Mucosa of stomach (tissue), 1 donor: ENCODE data around the gene CSF2RB.

Source experiments
- H3K27me3 ChIP-seq: one replicate; pipeline ENCODE4 v1.7.0; 2013; ENCODE audit warnings: mild to moderate bottlenecking, low read length; ENCODE audit not compliant: control insufficient read depth, insufficient read depth
- H3K36me3 ChIP-seq: one replicate; pipeline ENCODE4 v1.7.0; 2013; ENCODE audit warnings: low read length; ENCODE audit not compliant: control insufficient read depth, insufficient read depth
- H3K4me1 ChIP-seq: one replicate; pipeline ENCODE4 v1.7.0; 2013; ENCODE audit warnings: mild to moderate bottlenecking, low read length; ENCODE audit not compliant: control insufficient read depth, insufficient read depth
- H3K4me3 ChIP-seq: one replicate; pipeline ENCODE4 v1.7.0; 2013; ENCODE audit warnings: low read length
- H3K9ac ChIP-seq: one replicate; pipeline ENCODE4 v1.7.0; 2013; ENCODE audit warnings: mild to moderate bottlenecking, low read length, moderate library complexity
- H3K9me3 ChIP-seq: one replicate; pipeline ENCODE4 v1.7.0; 2013; ENCODE audit warnings: mild to moderate bottlenecking, low read length, moderate library complexity; ENCODE audit not compliant: control insufficient read depth
- donor health status: Pancreatic carcinoma.

CSF2RB gene

DNA sequence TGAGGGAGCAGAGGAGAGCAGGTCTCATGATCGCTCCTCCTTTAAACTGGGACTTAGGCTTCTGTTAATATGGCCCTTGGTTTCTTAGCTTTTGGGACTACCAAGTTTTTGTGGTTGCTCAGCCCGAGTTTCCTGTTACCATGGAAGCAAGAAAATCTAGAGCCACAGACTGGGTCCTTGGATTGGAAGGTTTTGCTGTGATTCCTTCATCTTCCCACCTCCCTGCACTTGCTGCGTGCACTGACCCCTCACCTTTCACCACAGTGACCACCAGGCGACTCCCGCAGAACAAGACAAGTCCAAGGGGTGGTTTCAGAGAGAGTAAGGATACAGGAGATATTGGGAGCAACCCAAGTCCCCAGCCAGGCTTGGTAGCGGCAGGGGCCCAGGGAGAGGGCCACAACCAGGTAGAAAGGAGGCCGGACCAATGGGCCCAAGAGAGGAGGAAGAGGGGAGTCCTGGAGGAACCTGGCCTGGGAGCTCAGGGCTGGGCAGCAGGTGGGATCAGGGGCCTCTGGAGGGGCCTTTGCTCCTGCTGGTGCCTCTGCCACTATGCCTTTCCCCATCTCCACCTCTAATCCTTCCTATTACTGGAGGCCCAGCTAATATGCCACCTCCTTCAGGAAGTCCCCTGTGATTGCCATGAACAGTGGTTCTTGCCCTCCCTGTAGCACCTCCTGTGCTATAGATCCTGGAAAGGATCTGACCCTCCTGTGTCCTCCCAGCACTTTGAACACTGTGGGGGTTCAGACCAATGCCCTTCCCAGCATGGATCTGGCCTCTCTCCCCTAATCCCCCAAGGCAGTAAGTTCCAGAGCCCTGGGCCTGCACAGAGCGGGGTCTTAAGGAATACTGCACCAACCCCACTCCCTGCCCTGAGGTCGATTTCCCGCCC, 21.2 kb downstream of the CSF2RB start:
- no peaks in the 10 kb centered on the region for H3K36me3 ChIP-seq

DNA sequence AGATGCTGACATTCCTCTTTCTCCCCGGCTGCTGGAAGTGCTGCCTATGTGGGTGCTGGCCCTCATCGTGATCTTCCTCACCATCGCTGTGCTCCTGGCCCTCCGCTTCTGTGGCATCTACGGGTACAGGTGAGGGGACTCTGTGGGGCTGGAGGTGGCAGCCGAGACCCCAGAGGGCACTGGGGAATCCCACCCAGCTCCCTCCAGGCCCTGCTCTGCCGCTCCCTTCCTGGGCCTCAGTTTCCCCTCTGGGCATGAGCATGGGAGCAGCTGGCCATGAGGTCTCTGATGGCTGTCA, 21.8 kb downstream of the CSF2RB start:
- H3K9me3 ChIP-seq: no peaks in the 10 kb centered on the region
- no peak overlapping the region for H3K4me3 ChIP-seq
- H3K4me1 ChIP-seq: no peaks in the 10 kb centered on the region
- H3K9ac ChIP-seq: no peak overlapping the region
- H3K36me3 ChIP-seq: no peaks in the 10 kb centered on the region
- H3K27me3 ChIP-seq: no peaks in the 10 kb centered on the region

More for the DNA sequence above, 21.2 kb downstream of the CSF2RB start:
- H3K27me3 ChIP-seq: peaks cover 3% of the 10 kb centered on the region
- H3K9ac ChIP-seq: no peak overlapping the region
- H3K4me1 ChIP-seq: no peaks in the 10 kb centered on the region
- no peaks in the 10 kb centered on the region for H3K9me3 ChIP-seq
- no peak overlapping the region for H3K4me3 ChIP-seq

DNA sequence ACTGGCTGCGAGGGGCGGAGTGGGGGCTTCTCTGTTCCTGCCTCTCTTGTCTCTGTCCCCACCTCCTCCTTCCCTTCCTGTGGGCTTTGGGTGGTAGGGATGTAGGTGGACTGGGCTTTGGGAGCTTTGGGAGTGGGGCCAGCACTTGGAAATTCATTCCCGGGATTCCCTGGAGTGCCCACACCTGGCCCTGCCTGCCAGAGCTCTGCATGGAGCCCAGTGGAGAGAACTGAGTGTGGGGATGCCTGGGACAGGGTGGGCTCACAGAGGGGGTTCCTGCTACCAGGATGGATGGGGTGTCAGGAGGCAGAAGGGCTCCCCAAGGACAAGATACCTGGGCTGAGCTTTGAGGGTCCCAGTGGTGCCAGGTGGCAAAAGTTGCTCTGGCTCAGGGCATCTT, 22.3 kb downstream of the CSF2RB start:
- no peak overlapping the region for H3K4me3 ChIP-seq
- H3K4me1 ChIP-seq: no peaks in the 10 kb centered on the region
- H3K27me3 ChIP-seq: no peaks in the 10 kb centered on the region
- H3K9me3 ChIP-seq: no peaks in the 10 kb centered on the region
- no peaks in the 10 kb centered on the region for H3K36me3 ChIP-seq
- no peak overlapping the region for H3K9ac ChIP-seq

DNA sequence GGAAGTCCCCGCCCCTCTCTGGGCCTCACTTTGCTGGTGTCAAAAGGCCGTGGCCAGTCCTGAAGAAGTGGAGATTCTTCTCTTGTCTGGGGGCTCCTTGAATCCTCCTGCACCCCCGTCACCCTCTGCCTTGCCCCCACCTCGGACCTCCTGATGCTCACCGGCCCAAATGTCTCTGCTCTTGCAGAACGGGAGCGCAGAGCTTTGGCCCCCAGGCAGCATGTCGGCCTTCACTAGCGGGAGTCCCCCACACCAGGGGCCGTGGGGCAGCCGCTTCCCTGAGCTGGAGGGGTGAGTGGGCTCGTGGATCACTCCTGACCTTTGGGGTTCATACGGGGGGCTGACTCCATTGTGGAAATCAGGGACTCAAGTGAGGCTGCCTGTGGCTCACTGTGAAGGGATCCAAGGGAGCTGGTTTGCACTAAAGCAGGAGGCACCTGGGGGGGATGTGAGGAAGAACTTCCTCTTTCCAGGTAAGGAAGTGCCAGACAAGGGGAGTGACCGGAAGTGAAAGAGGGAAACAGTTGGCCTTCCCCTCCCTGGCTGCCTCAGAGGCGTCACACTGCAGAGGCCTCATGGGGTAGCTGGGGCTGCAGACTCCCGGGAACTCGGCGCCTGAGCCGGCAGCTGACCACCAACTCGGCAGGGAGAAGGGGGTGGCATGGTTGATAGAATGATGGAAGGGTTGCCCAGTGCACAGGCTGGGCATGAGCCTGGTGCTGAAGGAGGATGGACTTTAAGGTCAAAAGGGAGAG, 23.1 kb downstream of the CSF2RB start:
- H3K9me3 ChIP-seq: no peaks in the 10 kb centered on the region
- no peaks in the 10 kb centered on the region for H3K27me3 ChIP-seq
- H3K4me1 ChIP-seq: no peaks in the 10 kb centered on the region
- H3K36me3 ChIP-seq: no peaks in the 10 kb centered on the region
- H3K4me3 ChIP-seq: no peak overlapping the region
- H3K9ac ChIP-seq: no peak overlapping the region

DNA sequence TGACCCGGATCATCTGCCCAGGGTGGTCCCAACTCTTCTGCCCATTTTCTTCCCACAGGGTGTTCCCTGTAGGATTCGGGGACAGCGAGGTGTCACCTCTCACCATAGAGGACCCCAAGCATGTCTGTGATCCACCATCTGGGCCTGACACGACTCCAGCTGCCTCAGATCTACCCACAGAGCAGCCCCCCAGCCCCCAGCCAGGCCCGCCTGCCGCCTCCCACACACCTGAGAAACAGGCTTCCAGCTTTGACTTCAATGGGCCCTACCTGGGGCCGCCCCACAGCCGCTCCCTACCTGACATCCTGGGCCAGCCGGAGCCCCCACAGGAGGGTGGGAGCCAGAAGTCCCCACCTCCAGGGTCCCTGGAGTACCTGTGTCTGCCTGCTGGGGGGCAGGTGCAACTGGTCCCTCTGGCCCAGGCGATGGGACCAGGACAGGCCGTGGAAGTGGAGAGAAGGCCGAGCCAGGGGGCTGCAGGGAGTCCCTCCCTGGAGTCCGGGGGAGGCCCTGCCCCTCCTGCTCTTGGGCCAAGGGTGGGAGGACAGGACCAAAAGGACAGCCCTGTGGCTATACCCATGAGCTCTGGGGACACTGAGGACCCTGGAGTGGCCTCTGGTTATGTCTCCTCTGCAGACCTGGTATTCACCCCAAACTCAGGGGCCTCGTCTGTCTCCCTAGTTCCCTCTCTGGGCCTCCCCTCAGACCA, 24.0 kb downstream of the CSF2RB start:
- Histone ChIP-seq H3K36me3 (no peaks in the 10 kb centered on the region), H3K4me1 (no peaks in the 10 kb centered on the region), H3K4me3 (no peak overlapping the region), H3K9me3 (no peaks in the 10 kb centered on the region), H3K27me3 (no peaks in the 10 kb centered on the region), H3K9ac (no peak overlapping the region)

DNA sequence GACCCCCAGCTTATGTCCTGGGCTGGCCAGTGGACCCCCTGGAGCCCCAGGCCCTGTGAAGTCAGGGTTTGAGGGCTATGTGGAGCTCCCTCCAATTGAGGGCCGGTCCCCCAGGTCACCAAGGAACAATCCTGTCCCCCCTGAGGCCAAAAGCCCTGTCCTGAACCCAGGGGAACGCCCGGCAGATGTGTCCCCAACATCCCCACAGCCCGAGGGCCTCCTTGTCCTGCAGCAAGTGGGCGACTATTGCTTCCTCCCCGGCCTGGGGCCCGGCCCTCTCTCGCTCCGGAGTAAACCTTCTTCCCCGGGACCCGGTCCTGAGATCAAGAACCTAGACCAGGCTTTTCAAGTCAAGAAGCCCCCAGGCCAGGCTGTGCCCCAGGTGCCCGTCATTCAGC, 24.6 kb downstream of the CSF2RB start:
- Histone ChIP-seq H3K4me3 (no peak overlapping the region), H3K9ac (no peak overlapping the region), H3K4me1 (no peaks in the 10 kb centered on the region), H3K27me3 (no peaks in the 10 kb centered on the region), H3K36me3 (no peaks in the 10 kb centered on the region), H3K9me3 (no peaks in the 10 kb centered on the region)

DNA sequence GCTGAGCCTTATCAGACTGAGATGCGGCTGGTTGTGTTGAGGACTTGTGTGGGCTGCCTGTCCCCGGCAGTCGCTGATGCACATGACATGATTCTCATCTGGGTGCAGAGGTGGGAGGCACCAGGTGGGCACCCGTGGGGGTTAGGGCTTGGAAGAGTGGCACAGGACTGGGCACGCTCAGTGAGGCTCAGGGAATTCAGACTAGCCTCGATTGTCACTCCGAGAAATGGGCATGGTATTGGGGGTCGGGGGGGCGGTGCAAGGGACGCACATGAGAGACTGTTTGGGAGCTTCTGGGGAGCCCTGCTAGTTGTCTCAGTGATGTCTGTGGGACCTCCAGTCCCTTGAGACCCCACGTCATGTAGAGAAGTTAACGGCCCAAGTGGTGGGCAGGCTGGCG, 25.5 kb downstream of the CSF2RB start:
- H3K9ac ChIP-seq: no peak overlapping the region
- peaks cover 4% of the 10 kb centered on the region for H3K27me3 ChIP-seq
- H3K36me3 ChIP-seq: no peaks in the 10 kb centered on the region
- H3K4me3 ChIP-seq: no peak overlapping the region
- no peaks in the 10 kb centered on the region for H3K9me3 ChIP-seq
- H3K4me1 ChIP-seq: no peaks in the 10 kb centered on the region

DNA sequence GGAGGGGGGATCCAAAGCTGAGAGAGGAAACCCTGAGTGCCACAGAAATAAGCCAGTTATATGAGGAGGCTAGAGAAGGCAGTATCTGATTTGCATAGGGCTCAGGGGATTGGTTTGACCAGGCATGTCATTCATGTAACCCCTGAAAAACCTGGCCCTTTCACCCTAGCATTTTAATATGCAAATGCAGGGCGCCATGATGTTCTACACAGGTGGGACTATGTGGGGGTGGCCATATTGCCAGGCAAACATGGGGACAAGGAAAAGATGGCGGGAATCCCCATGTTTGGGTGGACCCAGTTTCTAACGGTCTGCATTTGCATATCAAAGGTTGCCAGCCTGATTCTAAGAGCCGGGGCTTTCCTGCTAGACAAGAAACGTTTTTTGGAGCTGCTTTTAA, 27.2 kb downstream of the CSF2RB start:
- Histone ChIP-seq H3K9ac (no peak overlapping the region), H3K4me1 (no peaks in the 10 kb centered on the region), H3K9me3 (no peaks in the 10 kb centered on the region), H3K36me3 (no peaks in the 10 kb centered on the region), H3K4me3 (no peak overlapping the region), H3K27me3 (peaks cover 4% of the 10 kb centered on the region)

DNA sequence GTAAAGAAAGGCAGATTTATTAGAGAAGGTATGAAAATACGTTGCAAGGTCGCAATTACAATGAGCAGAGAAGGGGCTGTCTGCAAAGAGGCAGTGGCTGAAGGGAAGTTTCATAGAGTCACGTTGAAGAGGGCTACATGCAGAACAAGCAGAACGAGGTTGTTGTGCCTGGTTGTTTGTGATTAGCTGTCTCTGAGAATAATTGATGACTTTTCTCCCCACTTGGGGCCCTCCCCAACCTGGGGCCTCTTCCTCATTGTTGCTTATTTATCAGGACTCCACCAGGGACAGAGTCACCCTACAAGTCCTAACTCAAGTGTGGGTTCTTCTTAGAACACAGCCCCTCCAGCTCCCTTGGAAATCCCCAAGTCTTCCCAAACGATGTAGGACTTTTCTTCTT, 29.1 kb downstream of the CSF2RB start:
- Histone ChIP-seq H3K27me3 (peaks cover 4% of the 10 kb centered on the region), H3K4me1 (no peaks in the 10 kb centered on the region), H3K9ac (no peak overlapping the region), H3K4me3 (no peak overlapping the region), H3K36me3 (no peaks in the 10 kb centered on the region), H3K9me3 (no peaks in the 10 kb centered on the region)

DNA sequence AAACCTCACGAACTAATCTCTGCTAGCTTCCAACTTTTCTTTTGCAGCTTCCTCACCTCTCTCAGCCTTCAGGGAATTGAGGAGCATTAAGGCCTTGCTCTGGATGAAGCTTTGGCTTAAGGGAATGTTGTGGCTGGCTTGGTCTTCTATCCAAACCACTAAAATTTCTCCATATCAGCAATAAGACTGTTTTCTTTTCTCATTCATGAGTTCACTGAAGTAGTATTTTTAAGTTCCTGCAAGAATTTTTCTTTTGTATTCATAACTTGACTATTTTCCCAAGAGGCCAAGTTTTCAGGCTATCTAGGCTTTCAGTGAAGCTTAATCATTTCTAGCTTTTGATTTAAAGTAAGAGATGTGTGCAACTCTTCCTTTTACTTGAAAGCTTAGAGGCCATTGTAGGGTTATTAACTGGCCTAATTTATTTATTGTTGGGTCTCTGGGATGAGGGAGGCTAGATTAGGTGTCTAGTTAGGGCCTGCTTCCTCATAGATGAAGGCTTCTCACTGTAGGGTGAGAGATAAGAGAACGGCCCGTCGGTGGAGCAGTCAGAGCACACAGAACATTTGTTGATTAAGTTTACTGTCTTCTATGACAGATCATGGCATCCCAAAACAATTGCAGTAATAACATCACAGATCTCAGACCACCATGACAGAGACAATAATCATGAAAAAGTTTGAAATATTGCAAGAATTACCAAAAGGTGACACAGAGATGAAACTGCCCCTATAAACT, 33.2 kb downstream of the CSF2RB start:
- H3K27me3 ChIP-seq: peaks cover 8% of the 10 kb centered on the region
- H3K4me1 ChIP-seq: no peaks in the 10 kb centered on the region
- H3K9me3 ChIP-seq: no peaks in the 10 kb centered on the region
- no peaks in the 10 kb centered on the region for H3K36me3 ChIP-seq
- H3K9ac ChIP-seq: no peak overlapping the region
- H3K4me3 ChIP-seq: no peak overlapping the region

DNA sequence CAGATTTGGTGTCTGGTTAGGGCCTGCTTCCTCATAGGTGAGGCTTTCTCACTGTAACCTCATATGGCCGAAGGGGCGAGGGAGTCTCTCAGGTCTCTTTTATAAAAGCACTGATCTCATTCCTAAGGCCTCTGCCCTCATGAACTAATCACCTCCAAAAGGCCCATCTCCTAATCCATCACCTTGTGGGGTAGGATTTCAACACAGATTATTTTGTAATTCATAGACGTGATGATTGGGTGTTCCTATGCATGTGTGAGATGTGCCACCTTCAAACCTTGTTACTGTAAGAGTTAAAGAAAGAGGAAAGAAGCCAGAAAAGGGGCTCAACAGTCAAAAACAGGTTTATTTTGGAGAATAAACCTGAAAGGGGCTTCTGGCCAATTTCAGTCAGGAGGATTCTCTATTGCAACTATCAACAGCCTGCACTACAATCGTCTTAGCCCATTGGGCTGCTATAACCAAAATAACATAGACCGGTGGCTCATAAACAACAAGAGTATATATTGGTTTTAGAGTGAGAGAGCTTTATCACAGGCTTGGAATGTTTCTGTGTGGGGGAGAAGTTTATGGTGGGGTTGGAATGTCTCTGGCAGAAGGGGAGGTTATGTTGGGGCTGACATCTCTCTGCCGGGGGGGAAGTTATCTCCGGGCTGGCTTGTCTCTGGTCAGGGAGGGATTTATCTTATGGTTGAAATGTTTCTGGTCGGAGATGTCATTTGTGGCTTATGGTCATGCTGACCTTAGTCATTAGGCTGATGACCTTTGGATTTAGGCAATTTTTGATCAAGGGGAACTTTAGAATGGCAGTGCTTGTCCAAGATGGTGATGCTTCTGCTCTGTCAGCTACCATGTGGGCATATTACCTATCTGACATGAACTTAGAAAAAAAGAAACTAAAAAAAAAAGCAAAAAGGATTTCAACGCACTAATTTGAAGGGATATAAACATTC, 35.1 kb downstream of the CSF2RB start:
- Histone ChIP-seq H3K4me1 (no peaks in the 10 kb centered on the region), H3K27me3 (peaks cover 4% of the 10 kb centered on the region), H3K36me3 (no peaks in the 10 kb centered on the region), H3K9ac (no peak overlapping the region), H3K9me3 (no peaks in the 10 kb centered on the region), H3K4me3 (no peak overlapping the region)
